Measurements from ENCODE around the gene SOWAHA. TPM values are rescaled to one million over a fixed set of nuclear protein-coding genes. Genes with fewer than 3 reads are reported as not detected.

The SOWAHA gene
- total RNA-seq, 1 experiment from 2014 or later, result 0.04 TPM

- no peaks in the 10 kb centered on the region for H3F3A ChIP-seq (ENCODE audit: low read length, unreplicated experiment)
- H3K36me3 ChIP-seq (ENCODE audit: low read depth, low read length), result no peaks in the 10 kb centered on the region
- peaks cover 17% of the 10 kb centered on the region; the same call in 1 of the 2 replicates for H3K79me2 ChIP-seq (ENCODE audit: low read length)
- ChIA-PET POLR2A (ENCODE audit: unreplicated experiment) (no interaction called here), CTCF (no interaction called here)
- no peak overlapping the region for H3K4me3 ChIP-seq (ENCODE audit: low read length)
- no peak overlapping the region for H3K4me2 ChIP-seq (ENCODE audit: low read length)
- ATAC-seq (no peak), DNase-seq (no peak)
- H4K20me1 ChIP-seq (ENCODE audit: low read length), result no peaks in the 10 kb centered on the region
- intact Hi-C loops (cut with micrococcal nuclease), result no loop called here
- H2AFZ ChIP-seq (ENCODE audit: low read length), result no peak overlapping the region
- no peaks in the 10 kb centered on the region for H3K9me2 ChIP-seq (replicated peaks; ENCODE audit: low read length)
- no peaks in the 10 kb centered on the region for H3K9me3 ChIP-seq (ENCODE audit: low read length)
- H3K27me3 ChIP-seq (ENCODE audit: low read length), result no peaks in the 10 kb centered on the region
- H3K9ac ChIP-seq (ENCODE audit: low read length), result no peak overlapping the region
- BruUV-seq (replicated peaks), result no TSS peak
- TF ChIP-seq CTCF (conservative IDR thresholded peaks at IDR 0.05; ENCODE audit: low read depth, low read length) (no peak), EZH2 (IDR thresholded peaks at IDR 0.05; ENCODE audit: low read length, unreplicated experiment) (no peak), EZH2phosphoT487 (IDR thresholded peaks at IDR 0.05; ENCODE audit: borderline replicate concordance, low read length) (no peak)
- peaks cover 7% of the 10 kb centered on the region for H3K4me1 ChIP-seq (ENCODE audit: insufficient read depth, low read length)
- H3K27ac ChIP-seq (ENCODE audit: low read length), result no peak overlapping the region
Observed at GRCh38 chr5:132832612-132833011, 19.5 kb downstream of the SOWAHA start.

GRCh38 chr5:132834057-132834456, 21.0 kb downstream of the SOWAHA start:
- intact Hi-C loops (cut with micrococcal nuclease), result no loop called here
- Histone ChIP-seq H2AFZ (ENCODE audit: low read length) (no peak overlapping the region), H3K27me3 (ENCODE audit: low read length) (no peaks in the 10 kb centered on the region), H3K36me3 (ENCODE audit: low read depth, low read length) (no peaks in the 10 kb centered on the region), H3K9ac (ENCODE audit: low read length) (no peak overlapping the region), H3K4me3 (ENCODE audit: low read length) (no peak overlapping the region), H3K79me2 (ENCODE audit: low read length) (peaks cover 9% of the 10 kb centered on the region; the same call in 1 of the 2 replicates), H3K4me2 (ENCODE audit: low read length) (no peak overlapping the region), H3F3A (ENCODE audit: low read length, unreplicated experiment) (no peaks in the 10 kb centered on the region), H3K9me3 (ENCODE audit: low read length) (no peaks in the 10 kb centered on the region), H3K4me1 (ENCODE audit: insufficient read depth, low read length) (peaks cover 17% of the 10 kb centered on the region), H3K9me2 (replicated peaks; ENCODE audit: low read length) (no peaks in the 10 kb centered on the region), H4K20me1 (ENCODE audit: low read length) (no peaks in the 10 kb centered on the region), H3K27ac (ENCODE audit: low read length) (no peak overlapping the region)
- no TSS peak for BruUV-seq (replicated peaks)
- no peak for DNase-seq
- no peak for TF ChIP-seq EZH2phosphoT487 (IDR thresholded peaks at IDR 0.05; ENCODE audit: borderline replicate concordance, low read length)
- TF ChIP-seq EZH2 (IDR thresholded peaks at IDR 0.05; ENCODE audit: low read length, unreplicated experiment), result no peak
- TF ChIP-seq CTCF (conservative IDR thresholded peaks at IDR 0.05; ENCODE audit: low read depth, low read length), result no peak
- POLR2A ChIA-PET (ENCODE audit: unreplicated experiment), result no interaction called here
- ATAC-seq, result no peak
- CTCF ChIA-PET, result no interaction called here

- ATAC-seq, result no peak
- Histone ChIP-seq H2AFZ (ENCODE audit: low read length) (no peak overlapping the region), H3K4me1 (ENCODE audit: insufficient read depth, low read length) (peaks cover 32% of the 10 kb centered on the region)
Observed at GRCh38 chr5:132836852-132837251, 23.8 kb downstream of the SOWAHA start.

More at GRCh38 chr5:132836852-132837251, 23.8 kb downstream of the SOWAHA start:
- Histone ChIP-seq H3K79me2 (ENCODE audit: low read length) (no peaks in the 10 kb centered on the region), H4K20me1 (ENCODE audit: low read length) (no peaks in the 10 kb centered on the region), H3K36me3 (ENCODE audit: low read depth, low read length) (no peaks in the 10 kb centered on the region), H3K9me2 (replicated peaks; ENCODE audit: low read length) (no peaks in the 10 kb centered on the region), H3K4me3 (ENCODE audit: low read length) (no peak overlapping the region), H3K27ac (ENCODE audit: low read length) (no peak overlapping the region), H3K4me2 (ENCODE audit: low read length) (no peak overlapping the region), H3F3A (ENCODE audit: low read length, unreplicated experiment) (no peaks in the 10 kb centered on the region), H3K9ac (ENCODE audit: low read length) (no peak overlapping the region), H3K27me3 (ENCODE audit: low read length) (no peaks in the 10 kb centered on the region), H3K9me3 (ENCODE audit: low read length) (no peaks in the 10 kb centered on the region)
- intact Hi-C loops (cut with micrococcal nuclease), result no loop called here
- ChIA-PET CTCF (no interaction called here), POLR2A (ENCODE audit: unreplicated experiment) (interaction anchor here (0.6 kb wide), 1 partner anchor 125 kb away, joined by 5 read pairs; no protein-coding TSS in a partner anchor)
- BruUV-seq (replicated peaks), result no TSS peak
- DNase-seq, result no peak
- no peak for TF ChIP-seq EZH2 (IDR thresholded peaks at IDR 0.05; ENCODE audit: low read length, unreplicated experiment)
- TF ChIP-seq EZH2phosphoT487 (IDR thresholded peaks at IDR 0.05; ENCODE audit: borderline replicate concordance, low read length), result no peak
- no peak for TF ChIP-seq CTCF (conservative IDR thresholded peaks at IDR 0.05; ENCODE audit: low read depth, low read length)

Measured in PC-3 (cell line).